Measurements from ENCODE around the gene CCKAR. TPM values are rescaled to one million over a fixed set of nuclear protein-coding genes. Genes with fewer than 3 reads are reported as not detected.

The CCKAR gene
- total RNA-seq, 4 donors from 2014 or later, result not detected

DNA sequence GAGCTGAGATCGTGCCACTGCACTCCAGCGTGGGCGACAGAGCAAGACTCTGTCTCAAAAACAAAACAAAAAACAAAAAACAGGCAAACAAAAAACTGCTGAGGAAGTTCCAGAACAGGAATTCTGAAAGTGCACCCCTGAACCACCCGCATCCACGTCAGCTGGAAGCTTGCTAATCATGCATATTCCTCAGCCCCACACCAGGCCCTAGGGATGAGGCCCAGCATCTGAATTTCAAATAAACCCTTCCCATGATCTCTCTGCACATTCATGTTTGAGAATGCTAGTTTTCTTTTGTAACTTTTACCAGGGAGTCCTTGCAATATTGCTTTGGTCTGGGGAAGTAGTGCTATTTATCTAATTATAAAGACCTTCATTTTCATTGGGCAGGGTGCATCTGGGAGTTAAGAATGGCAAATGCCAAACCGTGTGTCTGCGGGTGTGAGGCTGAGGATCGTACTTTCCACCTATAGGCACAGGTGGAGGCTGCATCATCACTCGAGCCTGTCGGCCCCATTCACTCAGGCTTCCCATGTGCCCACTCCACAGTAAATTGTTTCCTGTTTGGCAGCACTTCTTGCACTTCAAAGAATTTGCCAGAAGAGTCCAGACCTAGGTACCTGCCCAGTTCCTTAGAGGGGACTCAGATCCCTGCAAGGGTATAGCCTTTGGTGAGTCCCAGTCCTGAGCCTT lies 23.6 kb downstream of the CCKAR start:
- TF ChIP-seq, protein P1, sequence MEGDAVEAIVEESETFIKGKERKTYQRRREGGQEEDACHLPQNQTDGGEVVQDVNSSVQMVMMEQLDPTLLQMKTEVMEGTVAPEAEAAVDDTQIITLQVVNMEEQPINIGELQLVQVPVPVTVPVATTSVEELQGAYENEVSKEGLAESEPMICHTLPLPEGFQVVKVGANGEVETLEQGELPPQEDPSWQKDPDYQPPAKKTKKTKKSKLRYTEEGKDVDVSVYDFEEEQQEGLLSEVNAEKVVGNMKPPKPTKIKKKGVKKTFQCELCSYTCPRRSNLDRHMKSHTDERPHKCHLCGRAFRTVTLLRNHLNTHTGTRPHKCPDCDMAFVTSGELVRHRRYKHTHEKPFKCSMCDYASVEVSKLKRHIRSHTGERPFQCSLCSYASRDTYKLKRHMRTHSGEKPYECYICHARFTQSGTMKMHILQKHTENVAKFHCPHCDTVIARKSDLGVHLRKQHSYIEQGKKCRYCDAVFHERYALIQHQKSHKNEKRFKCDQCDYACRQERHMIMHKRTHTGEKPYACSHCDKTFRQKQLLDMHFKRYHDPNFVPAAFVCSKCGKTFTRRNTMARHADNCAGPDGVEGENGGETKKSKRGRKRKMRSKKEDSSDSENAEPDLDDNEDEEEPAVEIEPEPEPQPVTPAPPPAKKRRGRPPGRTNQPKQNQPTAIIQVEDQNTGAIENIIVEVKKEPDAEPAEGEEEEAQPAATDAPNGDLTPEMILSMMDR (IDR thresholded peaks at IDR 0.05), result no peak
- TF ChIP-seq POLR2AphosphoS5 (IDR thresholded peaks at IDR 0.05) (no peak), POLR2A (IDR thresholded peaks at IDR 0.05) (no peak), EP300 (IDR thresholded peaks at IDR 0.05) (no peak)
- 86% methylated on average over 10 of the region's 10 CpGs for WGBS
- DNase-seq (ENCODE audit: low spot score in 2 of 2), result no peak
- no peaks in the 10 kb centered on the region for H3K27me3 ChIP-seq
- H3K27ac ChIP-seq, result no peak overlapping the region
- no peak overlapping the region for H3K4me3 ChIP-seq
- no peaks in the 10 kb centered on the region for H3K36me3 ChIP-seq
- H3K9me3 ChIP-seq, result no peaks in the 10 kb centered on the region
- H3K4me1 ChIP-seq, result no peaks in the 10 kb centered on the region

DNA sequence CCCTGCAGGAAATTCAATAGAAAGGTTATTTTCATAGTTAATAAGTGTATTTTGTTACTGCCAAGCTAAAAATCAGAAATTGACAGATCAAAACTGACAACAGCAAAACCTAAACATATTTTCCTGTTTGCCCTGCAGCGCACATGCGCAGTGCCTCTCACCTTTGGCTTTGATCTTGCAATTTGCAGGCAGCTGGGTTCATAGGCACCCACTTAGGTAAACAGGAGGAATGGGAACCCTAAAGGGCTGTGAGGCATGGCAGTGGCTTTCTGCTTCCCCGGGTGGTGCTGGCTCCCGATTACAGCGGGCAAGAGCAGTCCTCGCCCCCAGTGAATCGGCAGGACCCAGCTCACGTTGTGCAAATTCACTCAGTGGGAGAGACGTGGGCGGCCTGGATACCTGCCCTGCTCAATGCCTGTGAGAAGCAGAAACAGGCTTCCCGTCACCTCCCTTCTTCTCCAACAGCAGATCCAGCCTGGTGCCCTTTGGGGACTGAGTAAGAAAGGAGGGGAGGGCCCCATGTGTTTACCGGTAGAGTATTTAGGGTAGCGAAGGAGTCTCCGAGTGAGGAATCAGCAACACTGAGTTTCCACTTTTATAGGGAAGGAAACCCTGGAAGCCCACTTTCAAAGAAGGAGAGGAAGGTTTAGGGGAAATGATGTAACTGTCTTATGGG lies 25.7 kb downstream of the CCKAR start:
- Histone ChIP-seq H3K9me3 (no peaks in the 10 kb centered on the region), H3K4me1 (no peaks in the 10 kb centered on the region), H3K36me3 (no peaks in the 10 kb centered on the region), H3K4me3 (no peak overlapping the region), H3K27ac (no peak overlapping the region), H3K27me3 (no peaks in the 10 kb centered on the region)
- TF ChIP-seq, protein P1 (IDR thresholded peaks at IDR 0.05), result no peak
- no peak for TF ChIP-seq POLR2A (IDR thresholded peaks at IDR 0.05)
- TF ChIP-seq EP300 (IDR thresholded peaks at IDR 0.05), result no peak
- TF ChIP-seq POLR2AphosphoS5 (IDR thresholded peaks at IDR 0.05), result no peak
- 90% methylated on average over 13 of the region's 14 CpGs for WGBS
- no peak for DNase-seq (ENCODE audit: low spot score in 2 of 2)

DNA sequence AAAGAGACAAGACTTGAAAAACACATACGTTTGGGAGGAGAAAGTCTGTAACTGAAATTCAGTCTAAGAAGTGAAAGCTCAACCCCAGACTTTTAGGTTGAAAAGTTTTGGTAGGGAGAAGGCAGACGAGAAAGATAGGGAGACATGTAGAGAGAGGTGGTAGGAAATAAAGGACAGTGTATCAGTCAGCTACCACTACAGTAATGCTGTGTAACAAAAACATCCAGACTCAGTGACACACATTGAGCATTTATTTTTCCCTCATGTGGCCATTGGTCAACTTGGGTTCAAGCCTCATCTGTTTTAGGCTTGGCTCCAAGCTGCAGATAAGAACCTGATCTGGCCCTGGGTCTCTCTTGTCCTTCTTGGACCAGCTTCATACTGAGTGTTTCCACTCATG lies 26.9 kb downstream of the CCKAR start:
- Histone ChIP-seq H3K9me3 (no peaks in the 10 kb centered on the region), H3K27ac (no peak overlapping the region), H3K36me3 (no peaks in the 10 kb centered on the region), H3K27me3 (no peaks in the 10 kb centered on the region), H3K4me1 (no peaks in the 10 kb centered on the region), H3K4me3 (no peak overlapping the region)
- TF ChIP-seq EP300 (IDR thresholded peaks at IDR 0.05), result no peak
- no peak for TF ChIP-seq POLR2A (IDR thresholded peaks at IDR 0.05)
- no peak for TF ChIP-seq POLR2AphosphoS5 (IDR thresholded peaks at IDR 0.05)
- TF ChIP-seq, protein P1 (IDR thresholded peaks at IDR 0.05), result no peak
- 84% methylated on average over 2 of the region's 2 CpGs for WGBS
- DNase-seq (ENCODE audit: low spot score in 2 of 2), result no peak

DNA sequence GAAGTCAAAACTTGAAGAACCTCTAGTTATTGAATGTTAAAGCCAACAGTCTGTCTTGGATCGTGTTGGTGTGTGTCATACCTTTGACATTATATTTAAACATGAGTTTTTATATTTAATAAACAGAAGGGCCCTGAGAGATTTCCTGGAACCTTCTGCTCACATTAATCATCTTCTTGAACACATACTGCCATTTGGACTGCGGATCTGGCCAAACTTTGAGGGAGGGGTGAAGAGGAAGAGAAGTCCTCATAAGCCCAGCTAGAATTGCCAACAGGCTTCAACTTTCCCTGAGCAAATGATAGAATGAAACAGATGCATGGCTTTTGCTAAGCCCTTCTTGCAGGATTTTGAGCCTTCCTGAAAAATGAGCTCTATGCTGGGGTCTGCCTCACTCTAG lies 27.4 kb downstream of the CCKAR start:
- no peak for DNase-seq (ENCODE audit: low spot score in 2 of 2)
- TF ChIP-seq POLR2AphosphoS5 (IDR thresholded peaks at IDR 0.05), result no peak
- TF ChIP-seq POLR2A (IDR thresholded peaks at IDR 0.05), result no peak
- TF ChIP-seq EP300 (IDR thresholded peaks at IDR 0.05), result no peak
- TF ChIP-seq, protein P1 (IDR thresholded peaks at IDR 0.05), result no peak
- Histone ChIP-seq H3K27me3 (no peaks in the 10 kb centered on the region), H3K9me3 (no peaks in the 10 kb centered on the region), H3K36me3 (no peaks in the 10 kb centered on the region), H3K27ac (no peak overlapping the region), H3K4me3 (no peak overlapping the region), H3K4me1 (no peaks in the 10 kb centered on the region)
- 46% methylated on average over 2 of the region's 2 CpGs for WGBS

DNA sequence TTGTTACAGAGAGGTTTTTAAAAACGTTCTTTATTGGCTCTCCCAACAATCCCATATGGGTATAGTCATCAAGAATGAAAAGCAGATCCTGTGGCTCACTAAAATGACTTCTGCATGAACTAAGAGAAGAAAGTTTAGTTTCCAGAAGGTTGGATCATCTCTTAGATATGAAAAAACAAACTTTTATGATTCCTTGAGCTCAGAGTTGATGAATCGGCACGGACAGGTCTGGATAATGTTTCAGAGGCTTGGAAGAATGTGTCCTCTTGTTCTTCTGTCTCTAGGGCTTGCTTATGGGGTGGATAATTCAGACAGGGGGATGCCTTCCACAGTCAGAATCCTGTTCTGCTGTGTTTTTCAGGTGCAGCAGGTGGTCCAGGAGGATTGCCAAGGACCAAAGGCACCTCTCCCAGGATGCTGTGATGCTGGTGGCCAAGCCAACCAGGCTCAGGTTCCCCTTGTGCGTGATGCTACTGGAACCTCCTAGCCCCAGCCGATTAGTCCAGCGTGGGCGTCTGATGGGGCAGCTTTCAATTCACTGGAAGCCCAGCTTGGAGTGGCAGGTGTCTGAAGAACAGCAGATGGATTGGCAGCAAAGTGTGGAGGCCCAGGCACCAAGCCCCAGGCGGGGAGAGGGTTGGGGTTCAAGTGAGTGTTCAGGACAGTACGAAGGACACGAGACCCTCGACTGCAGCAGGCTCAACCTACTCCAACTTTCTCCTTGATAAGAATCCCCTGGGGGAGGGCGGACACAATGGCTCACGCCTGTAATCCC lies 30.3 kb downstream of the CCKAR start:
- TF ChIP-seq POLR2AphosphoS5 (IDR thresholded peaks at IDR 0.05), result no peak
- no peak for TF ChIP-seq EP300 (IDR thresholded peaks at IDR 0.05)
- no peak for TF ChIP-seq POLR2A (IDR thresholded peaks at IDR 0.05)
- TF ChIP-seq, protein P1 (IDR thresholded peaks at IDR 0.05), result no peak
- H3K4me1 ChIP-seq, result no peaks in the 10 kb centered on the region
- no peaks in the 10 kb centered on the region for H3K9me3 ChIP-seq
- DNase-seq (ENCODE audit: low spot score in 2 of 2), result no peak
- no peak overlapping the region for H3K4me3 ChIP-seq
- H3K27ac ChIP-seq, result no peak overlapping the region
- H3K36me3 ChIP-seq, result no peaks in the 10 kb centered on the region
- H3K27me3 ChIP-seq, result no peaks in the 10 kb centered on the region
- WGBS, result 81% methylated on average over 9 of the region's 13 CpGs

All from suprapubic skin (tissue), 4 donors.